ENCODE measurements around the gene MKRN2OS. TPM values are rescaled to one million over a fixed set of nuclear protein-coding genes. Genes with fewer than 3 reads are reported as not detected.

The MKRN2OS gene, protein sequence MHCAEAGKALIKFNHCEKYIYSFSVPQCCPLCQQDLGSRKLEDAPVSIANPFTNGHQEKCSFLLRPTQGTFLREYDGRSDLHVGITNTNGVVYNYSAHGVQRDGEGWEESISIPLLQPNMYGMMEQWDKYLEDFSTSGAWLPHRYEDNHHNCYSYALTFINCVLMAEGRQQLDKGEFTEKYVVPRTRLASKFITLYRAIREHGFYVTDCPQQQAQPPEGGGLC
- total RNA-seq (2022) (0.37 and 0.47 TPM in 2 replicates), Bru-seq, nascent RNA (percentile 18 among the genes with signal in this experiment), BruChase-seq, experiment 1, labeled RNA remaining after a 6-hour chase (percentile 22 among the genes with signal in this experiment), BruChase-seq, experiment 2, labeled RNA remaining after a 2-hour chase (percentile 26 among the genes with signal in this experiment)
- long read RNA-seq, partial matches to known transcripts: 0 of 3 reads
- long read RNA-seq, other reads (novel, unspliced or antisense): 3 of 3 reads

DNA sequence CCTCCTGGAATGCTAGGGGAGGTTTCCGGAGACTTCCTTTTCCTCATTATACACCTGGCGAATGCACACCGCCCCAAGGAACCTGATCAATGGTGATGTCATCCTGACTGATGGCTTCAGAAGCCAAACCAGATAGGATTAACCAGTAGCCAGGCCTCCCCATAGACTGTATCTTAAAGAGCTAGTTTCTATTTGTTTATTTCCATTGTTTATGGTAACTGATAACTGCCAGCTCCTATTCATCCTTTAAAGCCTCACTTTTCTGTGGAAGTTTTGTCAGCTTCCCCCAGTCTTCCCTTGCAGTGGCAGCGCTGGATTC, at the start of gene MKRN2OS:
MKRN2OS (minus strand) TSS at position 27 of the 319 bp plus-strand sequence. CDS start 35 bp downstream, outside the sequence.
- H3K4me3 Mint-ChIP-seq (ENCODE audit: unreplicated experiment): peak within 1 kb of the TSS; percentile 73
- no TSS peak for BruUV-seq (replicated peaks)
- ChIA-PET CTCF (interaction anchor here (0.6 to 2.1 kb wide), 11 partner anchors 8 to 410 kb away, joined by 3 to 11 read pairs (median 3); no protein-coding TSS in a partner anchor), POLR2A (interaction anchor here (0.9 to 5.1 kb wide), 15 partner anchors 11 to 350 kb away, joined by 3 to 77 read pairs (median 5); partner anchors contain the start of genes MKRN2, RAF1, RPL32 and TSEN2)
- H3K27ac Mint-ChIP-seq (ENCODE audit: low read depth, unreplicated experiment): peak within 1 kb of the TSS; percentile 64
- H3K4me1 Mint-ChIP-seq (ENCODE audit: insufficient read depth, unreplicated experiment): peaks cover 7% of the 10 kb centered on the region
- DNase-seq (ENCODE audit: unreplicated experiment): peak; percentile 86
- intact Hi-C loops (cut with micrococcal nuclease): no loop called here
- peaks cover 27% of the 10 kb centered on the region for H3K36me3 Mint-ChIP-seq (ENCODE audit: insufficient read depth, unreplicated experiment)
- H3K27me3 Mint-ChIP-seq (ENCODE audit: insufficient read depth, unreplicated experiment): no peaks in the 10 kb centered on the region
- TF ChIP-seq, protein P1, sequence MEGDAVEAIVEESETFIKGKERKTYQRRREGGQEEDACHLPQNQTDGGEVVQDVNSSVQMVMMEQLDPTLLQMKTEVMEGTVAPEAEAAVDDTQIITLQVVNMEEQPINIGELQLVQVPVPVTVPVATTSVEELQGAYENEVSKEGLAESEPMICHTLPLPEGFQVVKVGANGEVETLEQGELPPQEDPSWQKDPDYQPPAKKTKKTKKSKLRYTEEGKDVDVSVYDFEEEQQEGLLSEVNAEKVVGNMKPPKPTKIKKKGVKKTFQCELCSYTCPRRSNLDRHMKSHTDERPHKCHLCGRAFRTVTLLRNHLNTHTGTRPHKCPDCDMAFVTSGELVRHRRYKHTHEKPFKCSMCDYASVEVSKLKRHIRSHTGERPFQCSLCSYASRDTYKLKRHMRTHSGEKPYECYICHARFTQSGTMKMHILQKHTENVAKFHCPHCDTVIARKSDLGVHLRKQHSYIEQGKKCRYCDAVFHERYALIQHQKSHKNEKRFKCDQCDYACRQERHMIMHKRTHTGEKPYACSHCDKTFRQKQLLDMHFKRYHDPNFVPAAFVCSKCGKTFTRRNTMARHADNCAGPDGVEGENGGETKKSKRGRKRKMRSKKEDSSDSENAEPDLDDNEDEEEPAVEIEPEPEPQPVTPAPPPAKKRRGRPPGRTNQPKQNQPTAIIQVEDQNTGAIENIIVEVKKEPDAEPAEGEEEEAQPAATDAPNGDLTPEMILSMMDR (IDR thresholded peaks at IDR 0.05; ENCODE audit: unreplicated experiment): no peak
- H3K9me3 Mint-ChIP-seq (ENCODE audit: unreplicated experiment): no peaks in the 10 kb centered on the region

DNA sequence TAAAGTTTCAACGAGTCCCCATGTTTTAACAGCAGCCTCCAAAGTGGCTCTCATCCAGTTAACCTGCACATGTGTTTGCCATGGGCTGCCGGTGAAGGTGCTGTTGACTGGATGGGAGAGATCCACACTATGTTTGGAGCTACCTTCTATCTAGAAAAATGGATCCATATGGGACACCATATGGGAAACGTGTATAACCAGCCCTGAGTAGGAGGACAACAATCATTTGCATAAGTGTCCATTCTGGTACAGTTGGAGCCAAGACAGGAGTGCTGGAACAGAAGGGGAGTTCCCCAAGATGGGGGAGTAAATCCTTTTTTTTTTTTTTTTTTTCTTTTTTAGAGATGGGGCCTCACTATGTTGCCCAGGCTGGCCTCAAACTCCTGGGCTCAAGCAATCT, 48.2 kb upstream of the MKRN2OS start:
- DNase-seq (ENCODE audit: unreplicated experiment): no peak
- Mint-ChIP-seq H3K36me3 (ENCODE audit: insufficient read depth, unreplicated experiment) (peaks cover 99% of the 10 kb centered on the region), H3K27ac (ENCODE audit: low read depth, unreplicated experiment) (no peak overlapping the region), H3K4me1 (ENCODE audit: insufficient read depth, unreplicated experiment) (no peaks in the 10 kb centered on the region), H3K9me3 (ENCODE audit: unreplicated experiment) (no peaks in the 10 kb centered on the region), H3K27me3 (ENCODE audit: insufficient read depth, unreplicated experiment) (no peaks in the 10 kb centered on the region), H3K4me3 (ENCODE audit: unreplicated experiment) (no peak overlapping the region)
- POLR2A ChIA-PET: interaction anchor here (0.6 kb wide), 1 partner anchor 85 kb away, joined by 5 read pairs; no protein-coding TSS in a partner anchor
- no TSS peak for BruUV-seq (replicated peaks)
- intact Hi-C loops (cut with micrococcal nuclease): no loop called here
- TF ChIP-seq, protein P1 (IDR thresholded peaks at IDR 0.05; ENCODE audit: unreplicated experiment): no peak
- CTCF ChIA-PET: interaction anchor here (1.5 kb wide), 1 partner anchor 13 kb away, joined by 3 read pairs; no protein-coding TSS in a partner anchor

DNA sequence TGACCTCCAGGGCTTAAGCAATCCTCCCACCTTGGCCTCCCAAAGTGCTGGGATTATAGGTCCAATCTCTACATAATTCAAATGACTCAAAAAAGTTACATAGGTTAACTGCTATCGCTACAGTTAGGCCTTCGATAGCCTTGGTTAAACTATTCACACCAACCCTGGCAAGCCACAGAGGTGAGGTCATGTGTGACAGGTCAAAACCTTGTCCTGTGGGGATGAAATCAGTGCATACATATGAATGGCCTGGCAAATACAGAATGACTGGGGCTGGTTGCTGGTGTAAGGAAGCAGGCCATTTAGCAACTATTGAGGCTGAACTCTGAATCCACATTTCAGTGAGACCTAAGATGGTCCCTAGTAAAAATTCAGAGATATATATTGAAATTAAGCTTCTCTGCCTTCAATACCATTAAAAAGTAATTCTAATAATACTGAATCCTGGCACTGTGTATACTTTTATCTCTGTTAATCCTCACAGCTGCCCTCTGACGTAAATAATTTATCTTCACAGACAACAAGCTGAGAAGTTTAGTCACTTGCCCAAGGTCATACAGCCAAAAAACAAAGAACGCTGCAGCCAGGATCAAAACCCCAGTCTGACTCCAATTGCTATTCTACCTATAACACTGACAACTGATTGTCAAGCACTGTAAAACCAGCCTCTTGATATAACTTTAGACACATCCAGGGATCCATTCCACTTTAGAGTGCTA, 46.9 kb upstream of the MKRN2OS start:
- DNase-seq (ENCODE audit: unreplicated experiment): no peak
- Mint-ChIP-seq H3K27ac (ENCODE audit: low read depth, unreplicated experiment) (peak overlapping the region; percentile 31), H3K9me3 (ENCODE audit: unreplicated experiment) (no peaks in the 10 kb centered on the region), H3K27me3 (ENCODE audit: insufficient read depth, unreplicated experiment) (no peaks in the 10 kb centered on the region), H3K4me3 (ENCODE audit: unreplicated experiment) (no peak overlapping the region), H3K36me3 (ENCODE audit: insufficient read depth, unreplicated experiment) (peaks cover 98% of the 10 kb centered on the region), H3K4me1 (ENCODE audit: insufficient read depth, unreplicated experiment) (no peaks in the 10 kb centered on the region)
- no TSS peak for BruUV-seq (replicated peaks)
- intact Hi-C loops (cut with micrococcal nuclease): no loop called here
- ChIA-PET POLR2A (no interaction called here), CTCF (no interaction called here)
- TF ChIP-seq, protein P1 (IDR thresholded peaks at IDR 0.05; ENCODE audit: unreplicated experiment): no peak

DNA sequence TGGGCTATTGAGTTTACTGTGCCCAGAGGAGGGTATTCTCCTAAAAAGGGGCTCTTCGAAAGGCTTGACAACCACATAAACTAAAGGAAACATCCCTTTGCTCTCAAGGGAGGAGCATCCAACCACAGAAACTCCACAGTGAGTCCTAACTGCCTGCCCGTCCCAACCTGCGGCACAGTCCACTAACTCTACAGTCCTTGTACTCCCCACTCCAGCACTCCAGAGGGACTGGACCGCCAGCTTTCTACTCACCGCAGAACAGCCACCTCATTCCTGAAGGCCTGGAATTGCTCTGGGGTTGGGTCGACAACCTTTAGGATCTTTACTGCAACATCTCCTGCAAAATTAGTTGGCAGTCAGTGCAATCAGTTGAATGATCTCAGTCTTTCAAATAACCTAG, 46.2 kb upstream of the MKRN2OS start:
- CTCF ChIA-PET: no interaction called here
- peaks cover 98% of the 10 kb centered on the region for H3K36me3 Mint-ChIP-seq (ENCODE audit: insufficient read depth, unreplicated experiment)
- H3K27me3 Mint-ChIP-seq (ENCODE audit: insufficient read depth, unreplicated experiment): no peaks in the 10 kb centered on the region
- TF ChIP-seq, protein P1 (IDR thresholded peaks at IDR 0.05; ENCODE audit: unreplicated experiment): no peak
- no peaks in the 10 kb centered on the region for H3K9me3 Mint-ChIP-seq (ENCODE audit: unreplicated experiment)
- BruUV-seq (replicated peaks): no TSS peak
- DNase-seq (ENCODE audit: unreplicated experiment): no peak
- no peak overlapping the region for H3K4me3 Mint-ChIP-seq (ENCODE audit: unreplicated experiment)
- H3K27ac Mint-ChIP-seq (ENCODE audit: low read depth, unreplicated experiment): peak overlapping the region; percentile 31
- POLR2A ChIA-PET: no interaction called here
- H3K4me1 Mint-ChIP-seq (ENCODE audit: insufficient read depth, unreplicated experiment): no peaks in the 10 kb centered on the region
- intact Hi-C loops (cut with micrococcal nuclease): no loop called here
